NCI-H510A (cell line): ENCODE results near the gene AK8.
"Not testable (repeated sequence)": the region's sequence is repeated elsewhere in the genome, so short reads cannot be mapped to it uniquely, and the experiment has no call there.

Experiments
- DNase-seq: peaks from one replicate; lab custom pipeline; 2025; lab: John Stamatoyannopoulos, UW

The AK8 gene

DNA sequence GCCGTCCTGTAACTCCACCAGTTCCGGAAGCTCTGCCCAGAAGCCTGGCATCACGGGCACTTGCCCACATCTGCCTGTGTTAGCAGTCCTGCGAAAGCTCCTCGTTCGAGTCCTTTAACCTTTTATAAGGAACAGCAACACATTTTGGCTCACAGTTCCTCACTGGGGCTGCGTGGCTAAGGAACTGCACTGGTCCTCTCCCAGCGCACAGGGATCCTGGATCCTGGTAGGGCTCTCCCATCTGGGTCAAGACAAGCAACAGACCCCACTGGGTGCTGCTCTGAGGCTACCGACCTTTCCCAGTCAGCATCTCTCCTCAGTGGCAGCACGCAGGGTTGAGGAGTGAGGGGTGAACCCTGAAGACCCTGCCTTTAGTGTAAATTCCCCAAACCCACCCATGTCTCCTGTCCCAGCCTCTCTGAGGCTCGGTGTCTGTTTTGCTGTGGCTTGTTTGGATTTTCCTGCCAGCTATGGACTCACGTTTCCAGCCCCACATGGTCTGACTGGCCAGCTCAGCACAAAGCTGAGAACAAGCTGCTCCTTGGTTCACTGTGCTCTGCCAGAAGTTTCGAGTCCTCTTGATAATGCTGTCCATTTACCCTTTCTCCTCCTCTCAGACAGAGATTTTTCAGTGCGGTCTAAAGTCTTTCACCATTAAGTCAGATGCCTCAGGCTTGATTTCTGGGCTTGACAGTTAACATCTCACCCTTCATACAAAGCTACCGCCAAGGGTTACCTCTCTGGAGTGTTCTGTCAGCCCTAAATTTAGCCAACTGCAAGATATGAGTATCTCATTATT lies 80.0 kb downstream of the AK8 start:
- DNase-seq, result no peak

DNA sequence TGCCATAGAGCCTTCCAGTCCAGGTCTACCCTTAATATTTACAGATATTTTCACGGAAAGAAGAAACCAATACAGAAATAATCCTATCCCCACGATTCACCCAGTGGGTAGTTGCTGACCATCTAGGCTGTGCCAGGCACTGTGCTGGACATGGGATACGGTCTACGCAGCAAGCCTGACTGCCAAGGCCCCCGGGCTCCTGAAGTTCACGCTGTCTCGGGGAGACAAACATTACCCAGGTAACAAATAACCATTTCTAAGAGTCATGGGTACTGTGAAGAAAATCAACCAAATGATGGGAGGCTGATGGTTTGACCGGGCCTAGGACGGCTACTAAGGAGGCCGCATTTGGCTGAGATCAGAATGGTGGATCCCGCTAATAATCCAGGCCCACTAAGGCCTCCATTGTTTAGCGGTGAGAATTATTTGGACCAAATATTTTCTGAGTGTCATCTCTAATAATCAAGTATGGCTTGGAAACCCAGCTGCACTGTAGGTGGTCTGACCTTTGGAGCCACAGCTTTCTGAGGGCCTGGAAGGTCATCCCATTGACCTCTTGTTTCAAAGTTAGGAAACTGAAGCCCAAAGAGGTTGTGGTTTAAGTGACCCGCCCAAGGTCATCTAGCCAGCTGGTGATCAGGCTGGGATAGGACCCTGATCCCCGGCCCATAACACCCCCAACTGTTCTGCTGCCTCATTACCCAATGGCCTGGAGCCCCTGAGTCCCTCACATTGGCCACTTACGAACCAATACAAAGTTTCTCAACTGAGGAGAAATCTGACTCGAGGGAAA lies 82.4 kb downstream of the AK8 start:
- DNase-seq, result no peak

DNA sequence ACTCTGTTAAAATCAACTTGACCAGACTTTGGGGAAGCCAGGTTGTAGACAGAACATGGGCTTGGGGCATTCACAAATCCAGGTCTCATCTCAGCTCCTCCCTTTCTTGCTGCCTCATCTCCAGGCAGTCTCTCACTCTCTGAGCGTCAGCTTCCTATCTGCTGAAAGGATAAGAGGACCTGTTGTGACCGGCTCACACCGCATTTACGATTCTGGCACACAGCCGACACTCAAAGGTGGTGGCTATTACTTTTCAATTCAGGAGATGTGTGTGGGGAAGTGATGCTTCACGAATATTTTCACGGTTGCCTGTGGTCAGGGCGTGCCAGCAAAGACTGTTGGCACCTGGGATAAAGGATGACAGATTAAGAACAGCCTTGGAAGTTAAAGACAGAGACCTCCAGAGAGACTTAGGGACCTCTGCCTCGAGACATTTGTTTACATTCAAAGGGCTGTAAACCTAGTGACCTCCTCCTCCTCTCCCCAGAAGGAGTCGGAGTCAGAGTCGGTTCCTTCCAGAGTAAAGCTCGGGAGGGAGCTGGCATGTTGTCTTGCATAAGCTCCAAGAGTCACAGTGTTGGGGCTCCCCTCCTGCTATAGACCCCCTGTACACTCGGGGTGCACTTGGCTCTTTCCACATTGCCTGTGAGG lies 83.2 kb downstream of the AK8 start:
- DNase-seq, result peak; percentile 24

DNA sequence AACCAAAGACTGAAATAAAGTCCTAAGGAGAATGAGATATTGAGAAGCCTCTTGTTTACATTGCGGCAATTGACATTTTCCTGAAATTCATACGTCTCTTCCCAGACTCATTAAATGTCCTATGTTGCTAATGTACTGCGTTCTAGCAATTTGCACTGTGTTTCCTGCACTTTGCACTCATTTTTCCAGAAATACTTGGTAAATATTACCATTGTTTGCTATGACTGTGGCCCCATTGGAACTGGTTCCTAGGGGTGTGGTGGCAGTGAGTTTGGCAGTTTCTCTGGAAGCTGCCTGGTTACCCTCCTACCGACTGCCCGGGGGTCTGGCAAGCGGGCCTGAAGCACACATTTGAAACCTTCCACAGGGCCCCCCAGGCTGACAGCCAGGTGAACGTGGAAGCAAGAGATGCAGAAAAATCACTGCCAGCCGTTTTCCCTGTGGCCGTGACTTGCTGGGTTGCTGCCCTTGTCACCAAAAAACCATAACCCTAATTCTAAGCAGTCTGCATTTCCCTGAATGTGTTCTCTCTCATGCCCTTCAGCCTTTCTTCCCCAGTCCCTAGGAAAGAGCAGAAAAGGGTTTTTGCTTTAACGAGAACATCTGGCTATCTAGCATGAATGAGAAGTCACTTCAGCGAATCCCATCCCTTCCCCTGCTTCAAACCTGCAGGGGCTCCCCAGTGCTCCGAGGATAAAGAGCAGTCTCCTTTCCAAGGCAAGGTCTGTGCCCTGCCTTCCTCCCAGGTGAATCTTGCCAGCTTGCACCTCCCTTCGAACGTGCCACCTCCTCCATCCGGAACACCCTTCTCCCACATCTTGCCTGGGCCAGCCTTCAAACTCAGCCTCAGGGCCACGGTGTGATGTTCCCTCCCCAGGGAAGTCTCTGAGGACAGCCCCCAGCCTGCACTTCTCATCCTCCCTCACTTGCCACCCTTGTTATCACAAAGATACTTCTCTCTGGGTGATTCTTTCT lies 84.2 kb downstream of the AK8 start:
- DNase-seq, result no peak

DNA sequence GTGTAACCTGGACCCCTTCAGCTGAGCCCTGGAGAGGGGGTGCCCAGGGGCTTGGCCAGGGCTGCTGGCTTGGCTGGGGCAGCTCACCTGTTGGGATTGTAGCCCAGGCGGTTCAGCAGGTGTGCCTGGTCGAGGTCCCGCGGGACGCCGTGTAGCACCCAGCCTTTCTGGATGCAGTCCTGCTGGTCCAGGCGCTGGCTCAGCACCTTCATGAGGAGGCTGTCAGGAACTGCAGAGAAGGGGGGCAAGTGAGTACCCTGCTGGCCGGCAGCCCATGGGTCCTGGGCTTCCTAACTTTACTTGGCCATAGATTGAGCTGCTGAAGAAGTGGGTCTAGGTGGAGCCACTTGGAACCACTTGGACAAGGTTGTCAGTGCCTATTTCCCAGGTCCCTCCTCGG lies 85.5 kb downstream of the AK8 start:
- no peak for DNase-seq

DNA sequence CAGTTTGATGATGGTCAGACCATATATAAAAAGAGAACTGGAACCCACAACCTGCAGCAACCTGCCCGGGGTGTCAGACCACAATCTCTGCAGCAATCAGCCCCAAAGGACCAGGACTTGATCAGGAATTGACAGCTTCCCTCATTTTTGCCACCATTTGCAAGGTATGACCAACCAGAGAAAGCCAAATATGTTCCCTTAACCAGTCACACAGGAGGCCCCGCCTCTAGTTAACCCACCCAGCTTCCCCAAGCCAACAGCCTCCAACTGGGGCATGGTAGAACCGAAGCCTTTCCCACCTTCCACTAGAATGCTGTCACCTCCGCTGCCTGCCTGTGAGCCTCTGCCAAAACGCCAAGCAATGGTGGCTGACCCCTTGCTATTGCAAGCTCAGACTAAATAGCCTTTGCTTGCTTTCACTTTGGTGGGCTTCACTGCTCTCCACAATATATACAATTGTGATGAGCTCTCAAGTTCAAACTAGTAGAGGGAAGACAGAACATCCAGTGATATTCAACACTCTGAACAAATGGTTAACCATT lies 86.3 kb downstream of the AK8 start:
- no peak for DNase-seq

DNA sequence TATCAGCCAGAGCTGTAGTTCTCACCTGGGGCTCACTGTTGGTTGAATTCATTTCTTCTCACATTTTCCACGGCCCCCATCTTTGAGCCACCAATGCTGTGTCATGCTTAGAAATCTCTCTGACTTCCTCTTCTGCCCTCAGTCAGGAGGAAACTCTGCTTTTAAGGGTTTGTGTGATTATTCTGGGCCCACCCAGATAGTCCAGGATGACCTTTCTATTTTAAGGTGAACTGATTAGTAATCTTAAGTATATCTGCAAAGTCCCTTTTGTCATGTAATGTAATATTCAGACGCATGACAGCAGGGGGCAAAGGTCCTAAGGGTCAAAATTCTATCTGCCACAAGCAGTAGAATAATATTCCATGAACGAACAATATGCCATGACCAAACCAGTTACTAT lies 88.4 kb downstream of the AK8 start:
- no peak for DNase-seq

DNA sequence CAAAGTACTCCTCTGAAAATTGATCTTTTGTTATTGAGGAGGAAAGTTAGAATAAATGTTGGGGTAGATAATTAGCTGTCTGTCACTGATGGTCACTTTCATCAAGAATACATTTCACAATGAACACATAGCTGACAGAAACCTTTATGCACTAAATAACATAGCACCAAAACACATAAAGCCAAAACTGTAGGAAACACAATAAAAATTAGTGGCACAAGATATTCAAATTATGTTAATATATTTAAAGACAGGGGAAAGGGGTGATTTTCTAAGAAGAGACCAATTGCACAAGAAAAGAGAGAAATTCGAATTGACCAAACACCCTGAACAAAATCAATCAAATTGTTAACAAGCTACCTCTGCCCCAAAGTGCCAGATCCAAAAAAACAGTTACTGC lies 89.7 kb downstream of the AK8 start:
- no peak for DNase-seq

DNA sequence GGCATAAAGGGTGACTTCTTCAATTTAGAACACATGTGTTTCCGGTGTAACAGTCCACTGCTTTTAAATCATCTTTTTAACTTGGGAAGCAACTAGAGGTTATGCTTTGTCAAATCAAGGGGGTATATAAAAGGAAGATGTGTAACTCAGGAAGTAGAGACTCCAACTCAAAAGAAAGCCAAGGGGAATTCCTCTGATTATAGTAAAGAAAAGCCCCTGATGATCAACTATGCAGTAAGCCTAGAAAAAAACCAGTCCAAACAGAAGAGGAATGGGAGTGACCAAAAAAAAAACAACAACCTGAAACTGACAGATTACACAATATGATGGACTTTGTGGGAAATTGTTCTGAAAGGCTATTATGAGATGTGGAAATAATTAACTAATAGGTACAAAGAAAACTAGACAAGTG lies 90.3 kb downstream of the AK8 start:
- no peak for DNase-seq

DNA sequence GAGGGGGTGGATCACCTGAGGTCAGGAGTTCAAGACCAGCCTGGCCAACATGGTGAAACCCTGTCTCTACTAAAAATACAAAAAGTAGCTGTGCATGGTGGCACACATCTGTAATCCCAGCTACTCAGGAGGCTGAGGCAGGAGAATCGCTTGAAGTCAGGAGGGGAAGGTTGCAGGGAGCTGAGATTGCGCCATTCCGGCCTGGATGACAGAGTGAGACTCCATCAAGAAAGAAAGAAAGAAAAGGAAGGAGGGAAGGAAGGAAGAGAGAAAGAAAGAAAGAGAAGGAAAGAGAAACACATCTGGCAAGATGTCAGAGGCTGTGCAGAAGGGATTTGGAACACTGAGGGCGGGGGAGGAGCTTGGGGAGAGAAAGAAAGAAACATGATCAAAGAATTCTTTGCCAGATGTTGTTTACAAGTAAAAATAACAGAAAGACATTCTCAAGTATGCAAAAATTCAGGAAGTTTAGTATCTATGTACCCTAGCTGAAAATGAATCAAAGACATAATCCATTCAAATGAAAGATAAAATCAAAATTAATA lies 93.7 kb downstream of the AK8 start:
- DNase-seq, result no peak

DNA sequence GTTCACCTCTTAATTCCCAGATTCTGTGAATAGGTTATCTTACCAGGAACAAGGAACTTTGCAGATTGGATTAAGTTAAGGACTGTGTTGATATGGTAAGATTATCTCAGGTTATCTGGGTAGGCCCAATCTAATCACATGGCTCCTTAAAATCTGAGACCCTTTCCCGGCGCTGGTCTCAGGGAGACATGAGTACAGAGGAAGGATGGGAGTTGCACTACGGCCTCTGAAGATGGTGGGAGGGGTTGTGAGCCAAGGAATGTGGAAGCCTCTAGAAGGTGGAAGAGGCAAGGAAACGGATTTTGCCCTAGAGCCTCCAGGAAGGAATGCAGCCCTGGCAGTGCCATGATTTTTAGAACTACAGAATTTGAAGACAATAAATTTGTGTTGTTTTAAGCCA lies 95.1 kb downstream of the AK8 start:
- no peak for DNase-seq

DNA sequence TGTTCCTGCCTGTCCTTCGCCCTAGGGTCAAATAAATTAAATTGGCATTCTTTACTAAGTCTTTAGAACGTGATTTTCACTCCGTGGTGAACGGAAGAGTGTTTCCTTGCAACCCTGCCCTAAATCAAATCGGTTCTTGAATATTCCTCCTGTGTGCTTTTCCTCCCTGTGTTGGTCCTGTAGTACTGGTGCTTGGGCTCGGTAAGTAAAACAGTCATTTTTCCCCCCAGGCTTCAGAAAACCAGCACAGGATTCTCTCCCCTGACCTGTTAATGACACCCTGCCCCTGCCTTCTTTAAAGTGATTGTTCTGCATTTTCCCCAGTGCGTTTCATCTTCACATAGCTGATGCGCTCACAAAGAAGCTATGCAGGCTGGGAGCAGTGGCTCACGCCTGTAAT lies 96.0 kb downstream of the AK8 start:
- DNase-seq, result no peak

DNA sequence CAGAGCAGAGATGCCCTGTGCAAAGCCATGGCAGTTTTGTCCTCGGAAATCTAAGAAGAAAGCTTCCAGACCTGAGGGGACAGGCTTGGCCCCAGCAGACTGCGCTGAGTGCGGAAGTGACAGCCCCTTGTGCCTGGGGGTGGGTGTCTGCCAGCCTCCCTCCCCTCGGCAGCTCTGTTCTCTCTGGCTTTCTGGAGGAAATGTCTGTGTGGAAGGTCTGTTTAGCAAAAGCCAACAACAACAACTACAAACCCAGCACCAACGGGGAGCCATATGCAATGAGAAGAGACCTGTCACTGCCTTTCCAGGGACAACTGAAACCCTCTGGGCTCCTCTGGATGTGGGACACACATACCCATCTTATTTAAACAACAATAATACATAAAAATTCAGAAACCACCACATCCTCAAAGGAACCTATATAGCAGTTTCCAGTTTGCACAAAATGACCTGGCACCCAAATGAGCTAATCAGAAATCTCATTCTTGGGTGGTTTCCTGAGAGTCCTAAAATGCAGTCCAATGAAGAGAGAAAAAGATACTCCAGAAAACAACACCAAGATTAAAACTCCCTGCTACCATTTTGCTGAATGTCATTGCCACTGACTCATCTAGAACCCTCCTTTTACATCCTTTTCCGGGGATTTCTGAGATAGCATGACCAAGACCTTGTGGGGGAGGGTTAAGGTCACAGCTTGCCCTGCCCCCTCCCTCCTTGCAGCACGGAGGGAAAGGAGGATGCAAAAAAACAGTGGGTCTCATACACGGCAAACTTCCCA lies 97.7 kb downstream of the AK8 start:
- no peak for DNase-seq

DNA sequence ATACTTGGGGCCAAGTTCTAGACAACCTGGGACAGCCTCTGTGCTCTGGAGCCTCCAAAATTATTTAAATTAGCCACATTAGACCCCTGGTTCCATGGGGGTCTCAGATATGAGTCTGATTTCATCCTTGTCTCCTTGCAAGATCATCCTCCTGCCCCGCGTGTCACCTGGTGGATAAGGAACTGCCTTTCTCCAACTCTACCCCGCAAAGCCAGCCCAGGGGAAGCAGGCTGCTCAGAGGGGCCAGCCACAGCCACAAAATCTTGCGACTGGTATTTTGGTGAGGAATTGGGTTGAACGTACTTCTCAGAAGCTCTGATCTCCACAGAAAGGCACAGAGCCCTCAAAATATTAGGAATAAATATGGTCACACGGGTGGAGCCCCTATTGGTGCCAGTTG lies 101.2 kb downstream of the AK8 start:
- no peak for DNase-seq

DNA sequence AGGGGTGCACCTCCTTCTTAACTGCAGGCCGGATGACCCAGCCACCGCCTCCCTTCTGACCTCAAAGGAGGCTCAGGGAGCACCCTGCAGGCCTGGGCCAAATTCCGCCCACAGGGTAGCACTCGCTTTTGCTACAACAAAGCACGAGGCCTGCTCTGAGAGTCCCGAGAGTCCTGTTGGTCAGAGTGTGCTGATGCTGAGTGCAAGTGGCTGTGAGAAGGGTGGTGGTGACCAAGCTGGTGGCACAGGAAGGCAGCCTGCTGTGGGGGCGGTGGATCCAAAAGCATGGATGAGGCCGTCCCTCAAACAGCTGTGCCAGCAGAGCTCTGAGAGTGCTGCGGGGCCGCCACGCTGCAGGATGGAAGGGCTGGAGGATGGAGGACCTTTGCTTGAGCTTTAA lies 101.8 kb downstream of the AK8 start:
- DNase-seq, result no peak

DNA sequence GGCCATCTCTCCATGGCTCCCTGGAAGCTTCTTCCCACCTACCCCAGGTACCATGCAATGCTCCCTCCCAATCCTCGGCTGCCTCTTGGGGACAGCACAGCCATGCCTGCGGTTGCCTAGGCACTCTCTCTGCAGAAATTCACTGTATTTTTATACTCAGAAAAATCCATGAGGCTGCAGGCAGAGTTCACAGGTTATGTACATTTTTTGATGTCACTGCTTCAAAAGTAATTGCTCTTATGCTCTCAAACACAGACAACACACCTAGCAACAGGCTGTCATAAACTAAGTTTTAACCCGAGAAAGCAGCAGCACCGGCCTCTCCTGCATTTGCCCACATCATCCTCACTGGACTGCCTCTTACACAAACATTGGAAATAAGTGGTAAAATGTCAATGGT lies 102.4 kb downstream of the AK8 start:
- no peak for DNase-seq

DNA sequence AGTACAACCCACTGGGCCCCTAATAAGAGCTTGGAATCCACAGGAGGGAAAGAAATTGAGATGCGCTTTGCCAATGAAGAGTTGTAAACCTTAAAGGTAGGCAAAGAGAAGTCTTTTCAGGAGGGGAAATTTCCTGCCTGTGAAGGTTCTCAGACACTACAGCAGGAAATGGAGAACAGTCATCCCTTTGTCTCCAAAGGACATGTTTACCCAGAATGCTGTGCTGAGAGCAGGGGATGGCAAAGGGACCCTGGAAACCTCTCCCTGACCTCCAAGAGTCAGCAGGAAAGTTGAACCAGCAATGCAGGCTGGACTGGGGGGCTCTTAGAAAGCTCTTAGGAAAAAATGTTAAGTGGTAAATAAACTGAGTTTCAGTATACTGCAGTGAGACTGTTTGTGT lies 103.2 kb downstream of the AK8 start:
- no peak for DNase-seq

DNA sequence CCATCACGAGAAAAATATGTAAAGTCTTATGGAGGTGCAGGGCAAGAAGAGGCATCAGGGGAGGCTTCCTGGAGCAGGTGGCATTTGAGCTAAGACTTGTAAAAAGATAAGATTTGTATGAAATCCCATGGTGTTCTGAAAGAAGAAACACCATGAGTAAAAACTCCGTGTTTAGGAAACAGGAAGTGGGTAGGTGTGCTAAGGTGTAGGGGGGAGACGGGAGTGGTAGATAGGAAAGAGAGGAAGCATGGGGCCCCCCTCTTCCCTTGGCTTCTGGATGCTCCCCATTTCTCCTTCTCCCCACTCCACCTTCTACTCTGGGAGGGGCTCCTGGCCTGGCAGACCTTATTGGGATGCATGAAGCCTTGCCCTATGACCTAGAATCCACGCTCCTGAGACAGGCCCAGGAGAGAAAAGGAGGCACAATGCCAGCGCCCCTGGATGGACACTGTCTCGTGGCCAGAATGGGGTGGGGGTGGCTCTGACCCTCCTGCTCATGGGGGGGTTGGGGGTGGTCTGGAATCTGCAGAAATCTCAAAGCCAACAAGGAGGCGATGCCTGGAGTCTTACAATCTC lies 104.2 kb downstream of the AK8 start:
- DNase-seq, result no peak

DNA sequence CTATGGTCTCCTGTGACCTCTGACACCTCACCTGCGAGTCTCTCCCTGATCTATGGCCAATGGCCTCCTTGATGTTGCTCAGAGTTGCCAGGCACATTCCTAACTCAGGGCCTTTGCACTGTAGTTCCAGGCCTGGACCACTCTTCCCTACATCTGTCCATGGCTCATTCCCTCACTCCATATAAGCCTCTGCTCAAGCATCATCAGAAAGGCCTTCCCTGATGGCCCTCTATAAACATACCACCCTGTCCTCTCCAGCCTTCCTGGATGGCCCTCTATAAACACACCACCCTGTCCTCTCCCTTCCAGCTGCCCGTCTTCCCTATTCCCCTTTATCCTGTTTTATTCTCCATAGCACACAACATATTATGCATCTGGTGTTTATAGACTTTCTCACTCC lies 105.0 kb downstream of the AK8 start:
- DNase-seq, result no peak

DNA sequence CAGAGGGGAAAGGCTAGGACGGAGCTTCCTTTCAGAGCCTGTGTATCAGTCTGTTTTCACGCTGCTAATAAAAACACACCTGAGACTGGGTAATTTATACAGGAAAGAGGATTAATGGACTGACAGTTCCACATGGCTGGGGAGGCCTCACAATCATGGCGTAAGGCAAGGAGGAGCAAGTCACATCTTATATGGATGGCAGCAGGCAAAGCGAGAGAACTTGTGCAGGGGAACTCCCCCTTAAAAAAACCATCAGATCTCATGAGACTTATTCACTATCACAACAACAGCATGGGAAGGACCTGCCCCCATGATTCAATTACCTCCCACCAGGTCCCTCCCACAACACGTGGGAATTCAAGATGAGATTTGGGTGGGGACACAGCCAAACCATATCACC lies 106.3 kb downstream of the AK8 start:
- not testable (repeated sequence) for DNase-seq
